ENCODE measurements around the gene SAMD3.

Gene SAMD3

GRCh38 chr6:130229645-130230044, 6.9 kb upstream of the SAMD3 start:
- H3K4me3 ChIP-seq (replicated peaks; ENCODE audit: low read depth, low read length) = no peak overlapping the region
- no peak for DNase-seq (ENCODE audit: low read depth)
- TF ChIP-seq, protein P1, sequence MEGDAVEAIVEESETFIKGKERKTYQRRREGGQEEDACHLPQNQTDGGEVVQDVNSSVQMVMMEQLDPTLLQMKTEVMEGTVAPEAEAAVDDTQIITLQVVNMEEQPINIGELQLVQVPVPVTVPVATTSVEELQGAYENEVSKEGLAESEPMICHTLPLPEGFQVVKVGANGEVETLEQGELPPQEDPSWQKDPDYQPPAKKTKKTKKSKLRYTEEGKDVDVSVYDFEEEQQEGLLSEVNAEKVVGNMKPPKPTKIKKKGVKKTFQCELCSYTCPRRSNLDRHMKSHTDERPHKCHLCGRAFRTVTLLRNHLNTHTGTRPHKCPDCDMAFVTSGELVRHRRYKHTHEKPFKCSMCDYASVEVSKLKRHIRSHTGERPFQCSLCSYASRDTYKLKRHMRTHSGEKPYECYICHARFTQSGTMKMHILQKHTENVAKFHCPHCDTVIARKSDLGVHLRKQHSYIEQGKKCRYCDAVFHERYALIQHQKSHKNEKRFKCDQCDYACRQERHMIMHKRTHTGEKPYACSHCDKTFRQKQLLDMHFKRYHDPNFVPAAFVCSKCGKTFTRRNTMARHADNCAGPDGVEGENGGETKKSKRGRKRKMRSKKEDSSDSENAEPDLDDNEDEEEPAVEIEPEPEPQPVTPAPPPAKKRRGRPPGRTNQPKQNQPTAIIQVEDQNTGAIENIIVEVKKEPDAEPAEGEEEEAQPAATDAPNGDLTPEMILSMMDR (IDR thresholded peaks at IDR 0.05; ENCODE audit: low read length, missing control alignments) = no peak

DNA sequence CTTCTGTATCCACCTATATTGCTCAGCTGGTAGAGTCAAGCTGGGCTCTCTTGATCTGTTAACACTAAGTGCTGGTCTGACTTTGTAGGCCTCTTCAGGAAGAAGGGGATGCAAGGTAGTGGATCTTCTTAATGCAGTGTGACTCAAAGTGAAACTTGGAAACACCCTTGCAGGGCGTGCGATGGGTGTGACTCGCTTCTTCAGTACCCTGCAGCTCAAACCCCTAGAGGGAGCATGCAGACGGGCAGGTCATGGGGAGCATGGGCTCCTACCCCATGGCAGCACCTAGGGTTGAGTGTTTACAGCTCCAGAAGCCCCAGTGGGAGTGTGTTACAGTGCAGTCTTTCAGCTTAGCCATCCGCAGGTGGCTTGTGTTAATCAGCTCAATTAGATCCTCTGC, 757 bp upstream of the SAMD3 start:
- DNase-seq (ENCODE audit: low read depth) = no peak
- TF ChIP-seq, protein P1 (IDR thresholded peaks at IDR 0.05; ENCODE audit: low read length, missing control alignments) = no peak
- no peak overlapping the region for H3K4me3 ChIP-seq (replicated peaks; ENCODE audit: low read depth, low read length)

DNA sequence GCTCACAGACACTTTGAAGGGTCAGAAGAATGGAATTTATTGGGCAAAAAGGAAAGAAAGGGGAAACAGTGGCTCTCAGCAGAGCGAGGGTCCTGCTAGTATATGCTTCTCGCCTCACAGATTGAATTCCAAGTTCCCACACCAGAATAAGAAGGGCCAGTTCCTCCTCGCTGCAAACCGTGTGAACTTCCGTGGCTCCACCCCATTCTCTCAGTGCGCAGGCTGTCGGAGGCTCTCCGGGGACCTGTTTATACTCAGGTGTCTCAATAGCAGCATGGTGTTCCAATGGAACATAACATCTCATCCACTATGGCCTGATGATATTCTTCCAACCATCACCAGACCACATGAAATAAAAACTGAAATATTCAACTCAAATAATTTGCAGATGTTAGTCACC, 4.6 kb downstream of the SAMD3 start:
- H3K4me3 ChIP-seq (replicated peaks; ENCODE audit: low read depth, low read length) = no peak overlapping the region
- DNase-seq (ENCODE audit: low read depth) = no peak
- TF ChIP-seq, protein P1 (IDR thresholded peaks at IDR 0.05; ENCODE audit: low read length, missing control alignments) = no peak

GRCh38 chr6:130216620-130217019, 6.1 kb downstream of the SAMD3 start:
- TF ChIP-seq, protein P1 (IDR thresholded peaks at IDR 0.05; ENCODE audit: low read length, missing control alignments) = no peak
- DNase-seq (ENCODE audit: low read depth) = no peak
- H3K4me3 ChIP-seq (replicated peaks; ENCODE audit: low read depth, low read length) = no peak overlapping the region

GRCh38 chr6:130215526-130215925, 7.2 kb downstream of the SAMD3 start:
- no peak overlapping the region for H3K4me3 ChIP-seq (replicated peaks; ENCODE audit: low read depth, low read length)
- no peak for DNase-seq (ENCODE audit: low read depth)
- TF ChIP-seq, protein P1 (IDR thresholded peaks at IDR 0.05; ENCODE audit: low read length, missing control alignments) = no peak

DNA sequence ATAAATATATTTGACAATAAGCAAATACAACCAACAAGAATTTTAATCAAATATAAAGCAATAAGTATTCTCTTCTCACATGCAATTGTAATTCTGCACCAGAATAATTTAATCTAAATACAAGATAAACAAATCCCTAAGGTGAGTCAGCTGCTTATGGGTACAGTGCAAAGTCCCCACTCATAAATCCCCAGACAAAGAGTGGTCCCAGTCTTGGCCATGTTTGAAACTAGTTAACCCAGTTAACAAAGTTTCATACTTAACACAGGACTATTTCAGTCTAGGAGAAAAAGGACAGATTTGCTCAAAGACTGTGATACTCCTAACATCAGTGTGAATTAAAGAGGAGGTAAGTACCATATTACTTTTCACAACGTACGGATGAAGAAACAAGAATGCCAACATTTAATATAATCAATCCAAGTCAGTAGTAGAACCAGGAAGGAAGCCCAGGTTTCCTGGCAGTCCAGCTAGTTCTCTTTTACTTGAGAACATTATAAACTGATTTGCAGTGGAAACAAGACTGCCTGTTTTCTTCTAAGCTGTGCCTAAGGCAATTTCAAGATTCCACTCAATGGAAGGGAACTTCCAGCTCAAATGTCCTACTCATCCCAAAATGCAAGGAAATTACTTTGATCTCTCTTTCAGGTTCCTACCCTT, 10.4 kb downstream of the SAMD3 start:
- no peak for DNase-seq (ENCODE audit: low read depth)
- H3K4me3 ChIP-seq (replicated peaks; ENCODE audit: low read depth, low read length) = no peak overlapping the region
- TF ChIP-seq, protein P1 (IDR thresholded peaks at IDR 0.05; ENCODE audit: low read length, missing control alignments) = no peak

DNA sequence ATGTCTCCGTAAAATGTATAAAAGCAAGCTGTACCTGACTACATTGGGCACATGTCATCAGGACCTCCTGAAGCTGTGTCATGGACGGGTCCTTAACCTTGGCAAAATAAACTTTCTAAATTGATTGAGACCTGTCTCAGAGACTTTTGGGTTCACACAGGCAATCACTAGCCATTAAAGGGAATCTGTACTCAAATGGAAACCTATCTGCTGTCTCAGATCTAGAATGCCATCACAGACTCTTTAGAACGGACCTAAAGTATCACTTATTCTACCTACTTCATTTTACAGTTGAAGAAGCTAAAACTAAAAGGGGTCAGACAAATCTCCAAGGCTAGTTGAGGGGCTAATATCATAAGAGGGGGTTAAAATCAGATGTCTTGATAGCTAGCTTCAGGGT, 11.1 kb downstream of the SAMD3 start:
- H3K4me3 ChIP-seq (replicated peaks; ENCODE audit: low read depth, low read length) = no peak overlapping the region
- no peak for DNase-seq (ENCODE audit: low read depth)
- TF ChIP-seq, protein P1 (IDR thresholded peaks at IDR 0.05; ENCODE audit: low read length, missing control alignments) = no peak
